RWPE2 (cell line): Measurements from ENCODE around the gene PLG.
A peak's percentile ranks its signal among the peaks of the same experiment; 100 is the strongest.
"Not testable (repeated sequence)": the region's sequence is repeated elsewhere in the genome, so short reads cannot be mapped to it uniquely, and the experiment has no call there.

ENCODE experiments used
- ATAC-seq: fragments of 200-7000 bp; cut with Tn5 transposase; 3 replicates; pipeline ENCODE4 v1.9.1; 2021; ENCODE audit warnings: low read depth
- DNase-seq: peaks from one replicate; pipeline ENCODE4 v3.0.0-alpha.2; 2020; ENCODE audit warnings: low spot score
- H3K27ac ChIP-seq: fragments of 450-650 bp; 2 replicates; pipeline ENCODE4 v1.5.1; 2017; ENCODE audit warnings: mild to moderate bottlenecking; ENCODE audit not compliant: poor library complexity, severe bottlenecking
- H3K27me3 ChIP-seq: fragments of 250-450 bp; sonication (Bioruptor Pico); 2 replicates; pipeline ENCODE4 v1.5.1; 2021; ENCODE audit warnings: mild to moderate bottlenecking, moderate library complexity; ENCODE audit not compliant: insufficient read depth, poor library complexity, severe bottlenecking
- H3K36me3 ChIP-seq: fragments of 250-450 bp; sonication (Bioruptor Pico); 2 replicates; pipeline ENCODE4 v1.5.1; 2020; ENCODE audit warnings: low read depth, mild to moderate bottlenecking, moderate library complexity
- H3K4me1 ChIP-seq: fragments of 250-450 bp; sonication (Bioruptor Pico); 2 replicates; pipeline ENCODE4 v1.5.1; 2021; ENCODE audit warnings: mild to moderate bottlenecking, moderate library complexity; ENCODE audit not compliant: insufficient read depth, poor library complexity, severe bottlenecking
- H3K4me3 ChIP-seq: fragments of 250-450 bp; sonication (Bioruptor Pico); 2 replicates; pipeline ENCODE4 v1.5.1; 2021; ENCODE audit warnings: mild to moderate bottlenecking, moderate library complexity; ENCODE audit not compliant: severe bottlenecking
- H3K9me3 ChIP-seq: fragments of 250-450 bp; sonication (Bioruptor Pico); 2 replicates; pipeline ENCODE4 v1.5.1; 2021; ENCODE audit warnings: mild to moderate bottlenecking, moderate library complexity; ENCODE audit not compliant: severe bottlenecking
- TF ChIP-seq, protein P1 (sequence below): fragments of 450-650 bp; IDR thresholded peaks from one replicate; pipeline ENCODE4 v1.5.1; 2017; ENCODE audit warnings: mild to moderate bottlenecking, moderate library complexity; ENCODE audit not compliant: poor library complexity, severe bottlenecking

PLG gene

GRCh38 chr6:160775792-160776580 lies 73.9 kb downstream of the PLG start:
- no peaks in the 10 kb centered on the region for H3K36me3 ChIP-seq
- ATAC-seq = no peak
- H3K9me3 ChIP-seq = no peaks in the 10 kb centered on the region
- H3K4me1 ChIP-seq = no peaks in the 10 kb centered on the region
- H3K4me3 ChIP-seq = no peak overlapping the region
- no peak for DNase-seq
- TF ChIP-seq, protein P1, sequence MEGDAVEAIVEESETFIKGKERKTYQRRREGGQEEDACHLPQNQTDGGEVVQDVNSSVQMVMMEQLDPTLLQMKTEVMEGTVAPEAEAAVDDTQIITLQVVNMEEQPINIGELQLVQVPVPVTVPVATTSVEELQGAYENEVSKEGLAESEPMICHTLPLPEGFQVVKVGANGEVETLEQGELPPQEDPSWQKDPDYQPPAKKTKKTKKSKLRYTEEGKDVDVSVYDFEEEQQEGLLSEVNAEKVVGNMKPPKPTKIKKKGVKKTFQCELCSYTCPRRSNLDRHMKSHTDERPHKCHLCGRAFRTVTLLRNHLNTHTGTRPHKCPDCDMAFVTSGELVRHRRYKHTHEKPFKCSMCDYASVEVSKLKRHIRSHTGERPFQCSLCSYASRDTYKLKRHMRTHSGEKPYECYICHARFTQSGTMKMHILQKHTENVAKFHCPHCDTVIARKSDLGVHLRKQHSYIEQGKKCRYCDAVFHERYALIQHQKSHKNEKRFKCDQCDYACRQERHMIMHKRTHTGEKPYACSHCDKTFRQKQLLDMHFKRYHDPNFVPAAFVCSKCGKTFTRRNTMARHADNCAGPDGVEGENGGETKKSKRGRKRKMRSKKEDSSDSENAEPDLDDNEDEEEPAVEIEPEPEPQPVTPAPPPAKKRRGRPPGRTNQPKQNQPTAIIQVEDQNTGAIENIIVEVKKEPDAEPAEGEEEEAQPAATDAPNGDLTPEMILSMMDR = no peak
- no peak overlapping the region for H3K27ac ChIP-seq
- H3K27me3 ChIP-seq = no peaks in the 10 kb centered on the region

DNA sequence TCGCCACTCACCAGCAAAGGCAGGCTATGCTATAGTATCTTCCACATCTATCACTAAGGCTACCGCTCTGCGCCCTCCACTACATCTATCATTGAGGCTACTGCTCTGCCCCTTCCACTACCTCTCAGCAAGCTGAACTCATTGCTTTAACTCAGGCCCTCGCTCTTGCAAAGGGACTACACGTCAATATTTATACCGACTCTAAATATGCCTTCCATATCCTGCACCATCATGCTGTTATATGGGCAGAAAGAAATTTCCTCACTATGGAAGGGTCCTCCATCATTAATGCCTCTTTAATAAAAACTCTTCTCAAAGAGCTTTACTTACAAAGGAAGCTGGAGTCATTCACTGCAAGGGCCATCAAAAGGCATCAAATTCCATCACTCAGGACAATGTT lies 77.1 kb downstream of the PLG start:
- H3K9me3 ChIP-seq, H3K4me1 ChIP-seq, H3K27me3 ChIP-seq, DNase-seq, H3K36me3 ChIP-seq, ATAC-seq, H3K27ac ChIP-seq, H3K4me3 ChIP-seq: not testable (repeated sequence)

DNA sequence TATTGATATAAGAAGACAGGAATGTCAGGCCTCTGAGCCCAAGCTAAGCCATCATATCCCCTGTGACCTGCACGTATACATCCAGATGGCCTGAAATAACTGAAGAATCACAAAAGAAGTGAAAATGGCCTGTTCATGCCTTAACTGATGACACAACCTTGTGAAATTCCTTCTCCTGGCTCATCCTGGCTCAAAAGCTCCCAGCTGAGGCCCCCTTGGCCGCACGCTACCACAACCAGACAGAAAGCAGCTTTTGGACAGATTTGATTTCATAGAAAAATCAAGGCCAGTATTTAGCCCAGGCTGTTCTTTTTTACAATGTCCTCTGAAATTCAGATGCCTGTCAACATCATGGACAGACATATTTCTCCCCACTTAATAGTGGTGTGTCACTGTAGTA lies 78.6 kb downstream of the PLG start:
- H3K36me3 ChIP-seq, H3K9me3 ChIP-seq, H3K4me1 ChIP-seq, H3K27me3 ChIP-seq, ATAC-seq, H3K4me3 ChIP-seq, H3K27ac ChIP-seq, DNase-seq: not testable (repeated sequence)

GRCh38 chr6:160781298-160781697 lies 79.3 kb downstream of the PLG start:
- Histone ChIP-seq H3K4me3 (no peak overlapping the region), H3K27me3 (no peaks in the 10 kb centered on the region), H3K4me1 (no peaks in the 10 kb centered on the region), H3K9me3 (no peaks in the 10 kb centered on the region), H3K36me3 (no peaks in the 10 kb centered on the region), H3K27ac (no peak overlapping the region)
- DNase-seq (no peak), ATAC-seq (no peak)
- TF ChIP-seq, protein P1 = no peak

- no peak overlapping the region for H3K4me3 ChIP-seq
- DNase-seq = no peak
- H3K27me3 ChIP-seq = no peaks in the 10 kb centered on the region
- ATAC-seq = no peak
- H3K27ac ChIP-seq = no peak overlapping the region
- no peaks in the 10 kb centered on the region for H3K9me3 ChIP-seq
- no peaks in the 10 kb centered on the region for H3K36me3 ChIP-seq
- TF ChIP-seq, protein P1 = no peak
- H3K4me1 ChIP-seq = no peaks in the 10 kb centered on the region
Measured at GRCh38 chr6:160782228-160782627, 80.2 kb downstream of the PLG start.

DNA sequence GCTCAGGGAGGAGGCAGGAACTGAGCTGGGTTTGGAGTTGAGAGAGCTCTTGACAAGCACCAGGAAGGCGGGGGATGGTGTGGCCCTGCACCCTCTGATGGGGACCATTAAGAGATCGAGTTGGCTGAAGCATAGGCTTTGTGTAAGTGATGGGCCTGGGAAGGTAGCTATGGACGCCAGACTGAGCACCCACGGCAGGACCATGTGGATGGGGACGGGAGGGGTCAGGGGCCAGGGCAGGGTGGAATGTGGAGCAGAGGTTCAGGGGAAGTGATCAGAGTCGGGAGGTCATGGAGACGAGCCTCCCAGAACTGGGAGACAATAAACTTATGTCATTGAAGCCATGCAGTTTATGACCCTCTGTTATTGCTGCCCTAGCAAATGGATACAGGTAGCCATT lies 81.7 kb downstream of the PLG start:
- DNase-seq (no peak), ATAC-seq (no peak)
- no peak overlapping the region for H3K27ac ChIP-seq
- TF ChIP-seq, protein P1 = no peak
- no peaks in the 10 kb centered on the region for H3K36me3 ChIP-seq
- no peaks in the 10 kb centered on the region for H3K9me3 ChIP-seq
- H3K4me3 ChIP-seq = no peak overlapping the region
- no peaks in the 10 kb centered on the region for H3K27me3 ChIP-seq
- peaks cover 12% of the 10 kb centered on the region for H3K4me1 ChIP-seq

GRCh38 chr6:160788126-160788525 lies 86.1 kb downstream of the PLG start:
- Histone ChIP-seq H3K4me1 (peaks cover 42% of the 10 kb centered on the region), H3K27ac (peak overlapping the region; percentile 78)
- DNase-seq, H3K36me3 ChIP-seq, ATAC-seq, H3K27me3 ChIP-seq, H3K9me3 ChIP-seq, H3K4me3 ChIP-seq: not testable (repeated sequence)
